ENCODE measurements around the gene MPHOSPH10.
"Not testable (repeated sequence)": the region's sequence is repeated elsewhere in the genome, so short reads cannot be mapped to it uniquely, and the experiment has no call there.

The MPHOSPH10 gene

DNA sequence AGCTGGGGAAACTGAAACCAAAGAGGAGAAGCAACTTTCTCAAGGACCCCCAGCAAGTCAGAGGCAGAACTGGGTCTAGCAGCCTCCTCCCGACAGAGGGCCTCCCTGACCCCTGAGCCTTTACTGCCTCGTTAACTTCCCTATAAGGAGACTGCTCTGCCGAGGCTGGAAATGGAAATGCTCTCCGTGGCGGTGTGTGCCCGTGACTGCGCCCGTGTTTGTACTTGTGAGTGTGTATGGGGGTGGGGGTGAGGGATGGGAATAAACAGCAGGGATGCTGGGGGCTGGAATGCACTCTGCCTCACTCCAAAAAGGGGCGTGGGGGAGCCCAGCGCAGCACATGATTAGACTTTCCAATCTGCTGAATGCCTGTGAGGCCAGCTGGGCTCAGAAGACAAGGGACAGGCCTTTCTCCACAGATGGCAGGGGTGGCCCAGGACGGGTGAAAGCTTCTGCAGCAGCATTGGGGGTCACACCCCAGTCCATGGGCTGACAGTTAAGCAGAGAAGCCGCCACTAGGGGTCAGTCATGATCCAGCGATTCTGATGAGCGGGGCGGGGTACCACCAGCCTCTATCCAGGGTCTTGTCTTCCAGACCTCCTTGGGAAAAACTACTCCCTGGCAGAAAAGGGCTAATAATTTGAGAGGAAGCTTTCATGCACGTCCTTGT, 26.8 kb downstream of the MPHOSPH10 start:
- no CpG with 5 or more reads among the region's 16 CpGs for WGBS (ENCODE audit: extremely low coverage, insufficient coverage, low lambda C conversion rate)
- Histone ChIP-seq H4K8ac (ENCODE audit: low read depth, low read length) (no peak overlapping the region), H3K23ac (ENCODE audit: low read length) (no peak overlapping the region), H3K79me2 (ENCODE audit: control insufficient read depth, insufficient read depth, low read length) (no peaks in the 10 kb centered on the region), H3K9ac (ENCODE audit: low read length) (no peak overlapping the region), H3K4me1 (ENCODE audit: control insufficient read depth, low read depth, low read length) (no peaks in the 10 kb centered on the region), H2BK5ac (ENCODE audit: low read length) (no peak overlapping the region), H3K27me3 (ENCODE audit: insufficient read depth, low read length, poor library complexity) (no peaks in the 10 kb centered on the region), H3K18ac (ENCODE audit: low read length) (no peak overlapping the region), H3K4ac (ENCODE audit: low read depth, low read length) (no peak overlapping the region), H4K5ac (ENCODE audit: low read length) (no peak overlapping the region), H2BK120ac (ENCODE audit: low read depth, low read length) (no peak overlapping the region), H2AK5ac (ENCODE audit: low read length) (no peak overlapping the region), H3K36me3 (ENCODE audit: control insufficient read depth, insufficient read depth, low read length) (no peaks in the 10 kb centered on the region), H3K4me2 (ENCODE audit: low read length) (no peak overlapping the region), H3K27ac (ENCODE audit: low read depth, low read length) (no peak overlapping the region), H3K79me1 (ENCODE audit: low read length) (no peaks in the 10 kb centered on the region), H3K4me3 (ENCODE audit: low read length) (no peak overlapping the region), H3K56ac (ENCODE audit: low read length) (no peak overlapping the region), H2BK15ac (replicated peaks; ENCODE audit: low read depth) (no peak overlapping the region)
- DNase-seq, result peak; percentile 75

DNA sequence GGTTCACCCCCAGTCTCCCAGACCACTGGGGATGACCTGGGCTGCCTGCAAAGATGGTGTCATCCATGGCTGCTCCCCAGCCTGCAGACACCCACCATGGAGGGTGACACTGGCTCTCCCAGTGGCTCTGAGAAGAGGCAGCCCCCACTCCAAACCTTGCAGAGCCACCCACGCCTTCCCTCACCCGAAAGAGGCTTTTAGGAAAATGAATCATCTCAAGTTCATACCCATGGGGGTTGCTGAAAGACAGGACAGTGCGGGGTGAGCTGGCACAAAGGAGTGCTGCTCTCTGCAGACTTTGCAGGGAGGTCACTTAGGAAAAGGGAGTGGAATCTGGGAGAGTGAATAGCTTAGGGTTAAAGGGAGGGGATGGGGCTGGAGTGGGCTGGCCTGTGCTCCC, 36.4 kb downstream of the MPHOSPH10 start:
- WGBS (ENCODE audit: extremely low coverage, insufficient coverage, low lambda C conversion rate), result no CpG with 5 or more reads among the region's 3 CpGs
- H3K4ac ChIP-seq (ENCODE audit: low read depth, low read length), result no peak overlapping the region
- DNase-seq, result no peak

DNA sequence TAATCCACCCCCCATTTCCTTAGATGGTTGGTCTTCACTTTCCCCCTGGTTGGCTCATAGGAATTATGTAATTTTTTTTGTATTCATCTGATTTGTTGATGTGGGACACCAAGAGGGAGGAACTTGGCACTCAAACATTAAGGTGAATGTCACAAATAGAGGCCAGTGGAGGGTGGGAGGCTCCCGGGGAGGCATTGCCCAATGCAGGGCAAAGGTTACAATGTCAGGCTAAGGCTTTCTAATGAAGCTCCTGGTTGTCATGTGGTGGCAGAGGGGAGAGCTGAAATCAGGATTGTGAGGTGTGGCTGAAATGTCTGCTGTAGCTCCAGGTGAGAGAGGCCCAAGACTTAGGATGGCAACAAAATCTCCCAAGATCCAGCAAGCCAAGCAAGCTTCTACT, 42.7 kb downstream of the MPHOSPH10 start:
- no peak overlapping the region for H4K8ac ChIP-seq (ENCODE audit: low read depth, low read length)
- H2BK120ac ChIP-seq (ENCODE audit: low read depth, low read length), result no peak overlapping the region
- no peak overlapping the region for H3K56ac ChIP-seq (ENCODE audit: low read length)
- no peak overlapping the region for H3K9ac ChIP-seq (ENCODE audit: low read length)
- H3K4ac ChIP-seq (ENCODE audit: low read depth, low read length), result no peak overlapping the region
- no peak overlapping the region for H3K4me3 ChIP-seq (ENCODE audit: low read length)
- no peak overlapping the region for H2BK5ac ChIP-seq (ENCODE audit: low read length)
- H3K36me3 ChIP-seq (ENCODE audit: control insufficient read depth, insufficient read depth, low read length), result no peaks in the 10 kb centered on the region
- H3K79me2 ChIP-seq (ENCODE audit: control insufficient read depth, insufficient read depth, low read length), result no peaks in the 10 kb centered on the region
- no peak overlapping the region for H4K5ac ChIP-seq (ENCODE audit: low read length)
- no peak overlapping the region for H2BK15ac ChIP-seq (replicated peaks; ENCODE audit: low read depth)
- WGBS (ENCODE audit: extremely low coverage, insufficient coverage, low lambda C conversion rate), result no CpG with 5 or more reads among the region's 1 CpG
- no peak overlapping the region for H3K27ac ChIP-seq (ENCODE audit: low read depth, low read length)
- peaks cover 5% of the 10 kb centered on the region for H3K4me1 ChIP-seq (ENCODE audit: control insufficient read depth, low read depth, low read length)
- H3K27me3 ChIP-seq (ENCODE audit: insufficient read depth, low read length, poor library complexity), result no peaks in the 10 kb centered on the region
- no peak overlapping the region for H3K23ac ChIP-seq (ENCODE audit: low read length)
- H3K79me1 ChIP-seq (ENCODE audit: low read length), result no peaks in the 10 kb centered on the region
- H3K4me2 ChIP-seq (ENCODE audit: low read length), result no peak overlapping the region
- DNase-seq, result no peak
- no peak overlapping the region for H2AK5ac ChIP-seq (ENCODE audit: low read length)
- H3K18ac ChIP-seq (ENCODE audit: low read length), result no peak overlapping the region

More for the DNA sequence above, 36.4 kb downstream of the MPHOSPH10 start:
- H3K27ac ChIP-seq (ENCODE audit: low read depth, low read length), result no peak overlapping the region
- no peak overlapping the region for H3K9ac ChIP-seq (ENCODE audit: low read length)
- H3K4me3 ChIP-seq (ENCODE audit: low read length), result no peak overlapping the region
- no peaks in the 10 kb centered on the region for H3K79me2 ChIP-seq (ENCODE audit: control insufficient read depth, insufficient read depth, low read length)
- no peaks in the 10 kb centered on the region for H3K4me1 ChIP-seq (ENCODE audit: control insufficient read depth, low read depth, low read length)
- no peak overlapping the region for H3K4me2 ChIP-seq (ENCODE audit: low read length)
- no peak overlapping the region for H2AK5ac ChIP-seq (ENCODE audit: low read length)
- no peak overlapping the region for H4K8ac ChIP-seq (ENCODE audit: low read depth, low read length)
- no peak overlapping the region for H3K56ac ChIP-seq (ENCODE audit: low read length)
- H3K18ac ChIP-seq (ENCODE audit: low read length), result no peak overlapping the region
- H3K79me1 ChIP-seq (ENCODE audit: low read length), result no peaks in the 10 kb centered on the region
- H3K27me3 ChIP-seq (ENCODE audit: insufficient read depth, low read length, poor library complexity), result no peaks in the 10 kb centered on the region
- no peak overlapping the region for H2BK5ac ChIP-seq (ENCODE audit: low read length)
- no peaks in the 10 kb centered on the region for H3K36me3 ChIP-seq (ENCODE audit: control insufficient read depth, insufficient read depth, low read length)
- no peak overlapping the region for H2BK15ac ChIP-seq (replicated peaks; ENCODE audit: low read depth)
- no peak overlapping the region for H3K23ac ChIP-seq (ENCODE audit: low read length)
- H4K5ac ChIP-seq (ENCODE audit: low read length), result no peak overlapping the region
- no peak overlapping the region for H2BK120ac ChIP-seq (ENCODE audit: low read depth, low read length)

DNA sequence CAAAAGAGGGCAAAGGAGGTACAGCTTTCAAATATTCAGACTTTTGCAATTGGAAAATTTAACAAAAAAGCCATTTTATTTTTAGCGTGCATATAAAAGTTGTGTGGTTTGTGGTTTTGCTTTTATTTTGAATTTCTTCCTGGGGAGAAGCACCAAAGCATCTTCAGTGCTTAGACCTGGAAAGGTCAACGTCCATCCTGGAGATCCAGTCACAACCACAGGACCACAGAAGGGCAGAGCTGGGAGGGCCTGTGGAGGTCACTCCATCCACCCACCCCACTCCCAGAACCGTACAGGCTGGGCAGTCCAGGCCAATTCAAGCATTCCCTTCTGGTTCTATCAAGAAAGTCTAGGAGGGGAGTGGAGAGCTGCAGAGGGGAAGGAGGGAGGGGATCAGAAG, 43.8 kb downstream of the MPHOSPH10 start:
- H3K18ac ChIP-seq (ENCODE audit: low read length), result no peak overlapping the region
- no peaks in the 10 kb centered on the region for H3K36me3 ChIP-seq (ENCODE audit: control insufficient read depth, insufficient read depth, low read length)
- H4K5ac ChIP-seq (ENCODE audit: low read length), result no peak overlapping the region
- no CpG with 5 or more reads among the region's 3 CpGs for WGBS (ENCODE audit: extremely low coverage, insufficient coverage, low lambda C conversion rate)
- H3K4me3 ChIP-seq (ENCODE audit: low read length), result no peak overlapping the region
- H3K23ac ChIP-seq (ENCODE audit: low read length), result no peak overlapping the region
- H3K27ac ChIP-seq (ENCODE audit: low read depth, low read length), result no peak overlapping the region
- no peak for DNase-seq
- no peaks in the 10 kb centered on the region for H3K79me2 ChIP-seq (ENCODE audit: control insufficient read depth, insufficient read depth, low read length)
- no peaks in the 10 kb centered on the region for H3K27me3 ChIP-seq (ENCODE audit: insufficient read depth, low read length, poor library complexity)
- H3K4me1 ChIP-seq (ENCODE audit: control insufficient read depth, low read depth, low read length), result peaks cover 5% of the 10 kb centered on the region
- no peaks in the 10 kb centered on the region for H3K79me1 ChIP-seq (ENCODE audit: low read length)
- H3K56ac ChIP-seq (ENCODE audit: low read length), result no peak overlapping the region
- no peak overlapping the region for H2BK5ac ChIP-seq (ENCODE audit: low read length)
- H3K9ac ChIP-seq (ENCODE audit: low read length), result no peak overlapping the region
- H3K4me2 ChIP-seq (ENCODE audit: low read length), result no peak overlapping the region
- no peak overlapping the region for H2BK120ac ChIP-seq (ENCODE audit: low read depth, low read length)
- no peak overlapping the region for H2BK15ac ChIP-seq (replicated peaks; ENCODE audit: low read depth)
- no peak overlapping the region for H3K4ac ChIP-seq (ENCODE audit: low read depth, low read length)
- no peak overlapping the region for H4K8ac ChIP-seq (ENCODE audit: low read depth, low read length)
- H2AK5ac ChIP-seq (ENCODE audit: low read length), result no peak overlapping the region

DNA sequence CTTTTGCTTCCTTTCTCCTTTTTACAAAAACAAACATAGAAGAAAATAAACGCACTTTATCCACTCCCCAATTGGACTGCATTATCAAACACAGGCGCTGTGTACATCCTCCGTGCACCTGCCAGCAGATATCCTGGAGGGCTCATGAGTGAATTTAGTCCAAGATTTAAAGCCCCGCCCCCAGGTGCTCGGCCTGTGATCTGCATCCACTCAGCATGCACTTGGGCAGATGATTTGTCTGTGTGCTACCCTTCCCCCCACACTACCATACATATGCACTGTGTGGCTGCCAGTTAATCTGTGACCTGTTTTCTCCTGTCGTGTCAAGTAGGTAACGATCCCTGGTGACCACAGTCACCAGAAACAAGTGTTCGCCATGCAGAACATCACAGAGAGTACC, 48.4 kb downstream of the MPHOSPH10 start:
- H3K27ac ChIP-seq (ENCODE audit: low read depth, low read length); H3K9ac ChIP-seq (ENCODE audit: low read length); H3K4me2 ChIP-seq (ENCODE audit: low read length); H3K23ac ChIP-seq (ENCODE audit: low read length); H3K4me1 ChIP-seq (ENCODE audit: control insufficient read depth, low read depth, low read length); H3K27me3 ChIP-seq (ENCODE audit: insufficient read depth, low read length, poor library complexity); H3K56ac ChIP-seq (ENCODE audit: low read length); DNase-seq; H2BK5ac ChIP-seq (ENCODE audit: low read length); H2BK120ac ChIP-seq (ENCODE audit: low read depth, low read length); H3K79me2 ChIP-seq (ENCODE audit: control insufficient read depth, insufficient read depth, low read length); H4K8ac ChIP-seq (ENCODE audit: low read depth, low read length); H3K4me3 ChIP-seq (ENCODE audit: low read length); H4K5ac ChIP-seq (ENCODE audit: low read length); H2BK15ac ChIP-seq (replicated peaks; ENCODE audit: low read depth); H3K36me3 ChIP-seq (ENCODE audit: control insufficient read depth, insufficient read depth, low read length); H2AK5ac ChIP-seq (ENCODE audit: low read length); H3K18ac ChIP-seq (ENCODE audit: low read length); H3K4ac ChIP-seq (ENCODE audit: low read depth, low read length); H3K79me1 ChIP-seq (ENCODE audit: low read length): not testable (repeated sequence)
- WGBS (ENCODE audit: extremely low coverage, insufficient coverage, low lambda C conversion rate), result no CpG with 5 or more reads among the region's 8 CpGs

DNA sequence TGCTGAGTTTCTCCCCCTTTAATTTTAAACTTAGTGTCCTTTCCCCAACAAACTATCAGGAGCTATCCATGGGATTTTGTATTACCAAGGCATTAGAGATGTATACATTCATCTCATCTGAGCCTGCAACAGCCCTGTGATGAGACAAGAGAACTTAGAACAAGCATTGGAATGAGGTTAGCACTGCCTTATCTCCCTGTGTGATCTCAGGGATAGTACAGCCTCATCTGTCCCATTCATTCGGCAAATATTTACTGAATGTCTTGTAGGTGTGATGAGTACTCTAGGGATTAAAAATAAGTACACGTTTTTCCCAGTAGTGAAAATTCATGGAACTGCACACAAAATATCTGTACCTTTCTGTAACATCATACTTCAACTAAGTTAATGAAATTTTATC, 50.9 kb downstream of the MPHOSPH10 start:
- Histone ChIP-seq H2AK5ac (ENCODE audit: low read length) (no peak overlapping the region), H3K23ac (ENCODE audit: low read length) (no peak overlapping the region), H3K4me3 (ENCODE audit: low read length) (no peak overlapping the region), H3K27me3 (ENCODE audit: insufficient read depth, low read length, poor library complexity) (no peaks in the 10 kb centered on the region), H3K79me1 (ENCODE audit: low read length) (no peaks in the 10 kb centered on the region), H3K79me2 (ENCODE audit: control insufficient read depth, insufficient read depth, low read length) (no peaks in the 10 kb centered on the region), H2BK15ac (replicated peaks; ENCODE audit: low read depth) (no peak overlapping the region), H3K27ac (ENCODE audit: low read depth, low read length) (no peak overlapping the region), H3K4me1 (ENCODE audit: control insufficient read depth, low read depth, low read length) (peaks cover 5% of the 10 kb centered on the region), H3K18ac (ENCODE audit: low read length) (no peak overlapping the region), H4K8ac (ENCODE audit: low read depth, low read length) (no peak overlapping the region), H3K56ac (ENCODE audit: low read length) (no peak overlapping the region), H2BK5ac (ENCODE audit: low read length) (no peak overlapping the region), H3K4ac (ENCODE audit: low read depth, low read length) (no peak overlapping the region), H3K4me2 (ENCODE audit: low read length) (no peak overlapping the region), H3K36me3 (ENCODE audit: control insufficient read depth, insufficient read depth, low read length) (no peaks in the 10 kb centered on the region), H3K9ac (ENCODE audit: low read length) (no peak overlapping the region), H4K5ac (ENCODE audit: low read length) (no peak overlapping the region), H2BK120ac (ENCODE audit: low read depth, low read length) (no peak overlapping the region)
- no CpG with 5 or more reads among the region's 2 CpGs for WGBS (ENCODE audit: extremely low coverage, insufficient coverage, low lambda C conversion rate)
- DNase-seq, result no peak

Measured in mesendoderm (in vitro differentiated cells).